ENCODE results near the gene SLC47A2.

SLC47A2 gene

DNA sequence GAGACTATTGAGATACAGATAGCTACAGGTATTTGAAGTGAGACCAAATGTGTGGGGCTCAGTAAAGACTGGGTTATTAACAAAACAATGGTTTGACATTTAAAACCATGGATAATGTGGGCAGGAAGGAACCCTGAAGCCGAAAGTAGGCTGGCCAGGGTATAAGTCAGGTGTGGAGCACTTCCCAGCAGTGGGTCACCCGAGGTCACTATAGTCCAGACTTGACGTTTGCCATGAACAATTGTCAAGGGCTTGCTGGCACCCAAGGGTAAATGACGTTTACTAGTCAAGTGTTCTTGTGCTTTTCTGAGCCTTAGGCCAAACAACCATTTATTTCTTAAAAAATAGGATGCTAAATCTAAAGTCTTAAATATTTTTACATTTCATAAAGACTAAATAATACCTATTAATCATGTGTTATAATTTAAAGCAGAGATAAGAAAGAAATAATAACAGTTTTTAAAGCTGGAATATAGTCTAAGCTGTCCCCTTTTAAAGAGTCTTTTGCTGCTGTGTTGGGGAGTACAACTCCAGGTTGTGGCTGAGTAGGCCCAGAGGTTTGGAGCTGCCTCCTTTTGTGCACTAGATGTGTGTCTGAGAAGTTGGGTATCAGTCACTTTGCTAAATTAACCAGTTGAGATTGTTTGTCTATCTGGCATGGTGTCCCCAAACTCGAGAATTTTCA lies 52.1 kb downstream of the SLC47A2 start:
- no peak for DNase-seq

GRCh38 chr17:19663097-19663496 lies 53.3 kb downstream of the SLC47A2 start:
- DNase-seq, result no peak

DNA sequence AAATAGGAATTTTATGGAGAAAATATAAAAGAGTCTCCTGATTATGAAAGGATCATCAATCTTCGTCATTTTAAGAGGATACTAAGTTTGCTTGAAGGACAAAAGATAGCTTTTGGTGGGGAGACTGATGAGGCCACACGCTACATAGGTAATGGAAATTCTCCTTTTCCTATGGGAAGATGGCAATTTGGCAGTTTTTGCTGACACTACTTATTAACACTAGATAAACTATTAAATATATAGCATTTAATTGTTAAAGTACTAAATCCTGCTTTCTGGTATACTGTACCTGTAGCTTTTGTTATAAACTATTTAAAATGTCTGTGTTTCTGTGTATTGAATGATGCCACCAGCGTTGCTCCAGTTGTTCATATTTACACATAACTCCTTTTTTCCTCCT lies 55.3 kb downstream of the SLC47A2 start:
- DNase-seq, result no peak

DNA sequence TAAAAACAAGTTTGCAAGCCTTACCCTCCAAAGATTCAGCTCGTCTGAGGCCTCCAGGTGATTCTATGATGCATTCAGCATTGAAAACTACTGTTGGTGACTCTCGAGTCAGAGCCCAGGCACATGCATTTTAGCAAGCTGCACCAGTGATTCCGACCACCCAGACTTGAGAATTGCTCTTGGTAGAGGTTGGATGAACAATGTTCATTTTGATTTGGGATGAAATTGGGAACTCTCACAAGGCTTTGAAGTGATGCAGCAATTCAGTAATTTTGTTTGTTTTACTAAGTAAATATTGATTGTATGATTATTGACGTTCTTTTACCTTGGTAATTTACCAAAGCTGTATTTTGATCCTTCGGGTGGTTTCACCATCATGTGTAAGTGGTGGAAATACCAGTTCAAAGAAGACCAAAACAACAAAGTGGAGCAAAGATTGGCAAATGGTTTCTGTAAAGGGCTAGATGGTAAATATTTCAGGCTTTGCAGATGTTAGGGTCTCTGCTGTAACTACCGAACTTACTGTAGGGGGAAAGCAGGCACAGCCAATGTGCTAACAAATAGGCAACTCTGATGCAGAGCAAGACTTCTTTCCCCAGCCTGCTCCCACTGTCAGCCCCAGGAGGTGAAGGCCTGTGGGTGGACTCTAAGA lies 56.0 kb downstream of the SLC47A2 start:
- no peak for DNase-seq

DNA sequence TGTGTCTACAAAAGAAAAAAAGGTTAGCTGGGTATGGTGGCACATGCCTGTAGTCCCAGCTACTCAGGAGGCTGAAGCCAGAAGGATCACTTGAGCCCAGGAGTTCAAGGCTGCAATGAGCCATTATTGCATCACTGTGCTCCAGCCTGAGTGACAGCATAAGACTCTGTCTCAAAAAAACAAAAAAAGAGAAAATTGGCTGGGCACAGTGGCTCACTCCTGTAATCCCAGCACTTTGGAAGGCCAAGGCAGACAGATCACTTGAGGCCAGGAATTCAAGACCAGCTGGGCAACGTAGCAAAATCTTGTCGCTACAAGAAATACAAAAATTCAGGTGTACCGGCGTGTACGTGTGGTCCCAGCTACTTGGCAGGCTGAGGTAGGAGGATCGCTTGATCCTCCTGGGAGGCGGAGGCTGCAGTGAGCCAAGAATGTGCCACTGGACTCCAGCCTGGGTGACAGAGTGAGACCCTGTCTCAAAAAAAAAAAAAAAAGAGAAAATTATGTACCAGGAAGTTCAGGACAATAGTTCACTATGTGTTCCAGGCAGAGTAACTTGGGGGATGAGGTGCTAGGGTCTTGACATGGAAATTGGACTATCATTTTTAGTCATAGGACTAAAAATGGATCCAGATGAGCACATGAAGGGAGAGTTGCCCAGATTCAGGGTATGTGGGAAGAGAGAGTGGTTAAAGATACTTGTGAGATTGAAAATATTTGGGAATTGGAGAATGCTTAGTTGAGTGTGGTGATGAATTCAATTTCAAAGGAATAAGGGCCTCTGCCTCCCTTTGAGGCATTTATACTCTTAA lies 56.8 kb downstream of the SLC47A2 start:
- DNase-seq, result no peak

DNA sequence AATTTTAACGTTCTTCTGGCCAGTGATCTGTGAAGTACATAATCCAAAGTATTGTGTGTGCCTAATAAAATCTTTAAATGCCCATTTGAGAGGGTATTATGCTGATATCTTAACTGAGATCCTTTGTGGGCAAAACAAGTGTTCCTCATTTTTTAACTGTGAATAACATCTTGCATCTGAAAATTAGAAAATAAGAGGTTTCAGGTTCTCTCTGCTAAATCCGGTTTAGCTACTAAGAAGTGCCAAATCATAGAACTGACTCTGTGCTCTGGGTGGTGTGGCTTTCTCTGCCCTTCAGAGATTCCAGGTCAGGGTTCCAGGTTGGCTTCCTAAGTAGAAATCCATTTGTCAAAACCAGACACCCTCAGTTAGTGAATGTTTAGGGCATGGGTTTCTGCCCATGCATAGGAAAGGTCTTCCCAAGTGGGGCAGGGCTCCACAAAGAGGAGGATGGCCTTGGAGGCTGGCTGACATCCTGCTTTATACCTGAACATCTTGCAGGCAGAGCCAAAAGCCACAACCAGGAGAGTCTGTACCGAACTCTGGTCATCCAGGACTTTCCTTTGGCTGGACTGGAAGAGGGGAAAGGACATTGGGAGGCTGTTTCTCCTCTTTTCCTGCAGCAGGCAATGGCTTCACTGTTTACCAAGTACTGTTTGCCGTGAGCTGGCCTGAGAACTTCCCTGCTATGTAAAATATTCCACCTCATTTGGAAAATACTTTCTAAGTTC lies 59.4 kb downstream of the SLC47A2 start:
- DNase-seq, result no peak

- no peak for DNase-seq
Measured at GRCh38 chr17:19656336-19656735, 60.0 kb downstream of the SLC47A2 start.

DNA sequence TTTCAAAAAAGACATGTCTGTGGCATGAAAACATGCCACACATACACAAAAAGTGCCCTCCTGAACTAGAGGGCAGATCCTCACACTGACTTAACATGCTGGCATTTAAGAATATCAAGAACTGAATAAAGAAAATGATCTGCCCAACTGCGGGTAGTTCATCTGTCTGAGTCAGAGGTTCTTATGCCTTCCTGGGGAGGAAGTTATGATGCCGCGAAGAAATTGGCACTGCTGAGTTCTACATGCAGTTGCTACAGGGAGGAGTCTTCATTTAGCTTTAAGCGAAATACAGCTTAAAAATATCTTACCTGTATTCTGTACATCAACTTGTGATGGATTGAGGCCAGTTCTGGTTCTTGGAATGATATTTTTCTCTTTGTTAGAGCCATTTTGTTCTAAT lies 61.5 kb downstream of the SLC47A2 start:
- DNase-seq, result no peak

- DNase-seq, result no peak
Measured at GRCh38 chr17:19654342-19654886, 62.0 kb downstream of the SLC47A2 start.

GRCh38 chr17:19652595-19652994 lies 63.8 kb downstream of the SLC47A2 start:
- no peak for DNase-seq

DNA sequence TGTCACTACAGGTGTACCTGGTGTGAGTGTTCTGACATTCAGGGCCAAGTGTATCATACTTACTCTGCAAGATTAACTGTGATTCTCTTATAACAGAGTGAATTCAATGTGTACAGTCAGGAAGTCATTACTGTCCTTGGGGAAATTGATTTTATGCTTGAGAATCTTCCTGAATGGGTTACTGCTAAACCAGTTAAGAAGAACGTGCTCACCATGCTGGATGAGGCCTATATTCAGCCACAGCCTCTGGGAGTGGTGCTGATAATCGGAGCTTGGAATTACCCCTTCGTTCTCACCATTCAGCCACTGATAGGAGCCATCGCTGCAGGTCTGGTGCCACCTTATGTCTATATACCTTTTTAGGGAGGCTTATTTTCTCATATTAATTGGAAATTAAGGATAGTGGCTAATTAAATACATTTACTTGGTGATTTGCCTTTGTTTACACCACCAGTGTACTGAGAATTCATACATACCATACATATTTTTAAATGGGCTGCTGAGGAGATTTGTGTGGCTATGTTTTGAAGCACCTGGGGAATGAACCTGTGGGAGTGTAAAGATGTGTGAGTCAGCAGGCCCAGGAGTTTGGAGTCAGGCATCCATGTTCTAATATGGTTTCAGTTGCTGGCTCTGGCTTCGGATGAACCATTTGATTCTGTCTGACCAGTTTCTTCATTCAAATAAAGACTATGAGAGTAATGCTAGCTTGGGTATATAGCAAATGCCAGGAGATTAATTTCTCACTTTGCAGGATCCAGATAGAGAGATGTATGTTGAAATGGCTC lies 64.7 kb downstream of the SLC47A2 start:
- no peak for DNase-seq

GRCh38 chr17:19650826-19651225 lies 65.6 kb downstream of the SLC47A2 start:
- no peak for DNase-seq

DNA sequence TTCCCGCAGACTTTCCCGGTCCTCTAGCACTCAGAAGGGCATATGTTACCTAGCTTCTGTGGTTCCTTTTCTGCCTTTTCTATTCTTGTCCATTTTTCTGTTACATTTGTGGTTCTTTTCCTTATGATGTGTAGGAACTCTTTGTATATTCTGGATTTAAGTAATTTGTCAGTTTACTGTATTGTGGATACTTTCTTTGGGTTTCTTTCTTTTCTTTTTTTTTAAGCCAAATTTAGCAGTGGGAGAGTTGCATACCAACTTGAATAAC lies 67.2 kb downstream of the SLC47A2 start:
- DNase-seq, result no peak

GRCh38 chr17:19648475-19649273 lies 67.7 kb downstream of the SLC47A2 start, which contains the start of gene ALDH3A2:
Gene ALDH3A2, plus strand, starts transcription at chr17:19648751. Its CDS starts 221 bp downstream, at chr17:19648972.
- DNase-seq, result peak; percentile 98

GRCh38 chr17:19647697-19648474 lies 68.5 kb downstream of the SLC47A2 start:
- peak; percentile 71 for DNase-seq

DNA sequence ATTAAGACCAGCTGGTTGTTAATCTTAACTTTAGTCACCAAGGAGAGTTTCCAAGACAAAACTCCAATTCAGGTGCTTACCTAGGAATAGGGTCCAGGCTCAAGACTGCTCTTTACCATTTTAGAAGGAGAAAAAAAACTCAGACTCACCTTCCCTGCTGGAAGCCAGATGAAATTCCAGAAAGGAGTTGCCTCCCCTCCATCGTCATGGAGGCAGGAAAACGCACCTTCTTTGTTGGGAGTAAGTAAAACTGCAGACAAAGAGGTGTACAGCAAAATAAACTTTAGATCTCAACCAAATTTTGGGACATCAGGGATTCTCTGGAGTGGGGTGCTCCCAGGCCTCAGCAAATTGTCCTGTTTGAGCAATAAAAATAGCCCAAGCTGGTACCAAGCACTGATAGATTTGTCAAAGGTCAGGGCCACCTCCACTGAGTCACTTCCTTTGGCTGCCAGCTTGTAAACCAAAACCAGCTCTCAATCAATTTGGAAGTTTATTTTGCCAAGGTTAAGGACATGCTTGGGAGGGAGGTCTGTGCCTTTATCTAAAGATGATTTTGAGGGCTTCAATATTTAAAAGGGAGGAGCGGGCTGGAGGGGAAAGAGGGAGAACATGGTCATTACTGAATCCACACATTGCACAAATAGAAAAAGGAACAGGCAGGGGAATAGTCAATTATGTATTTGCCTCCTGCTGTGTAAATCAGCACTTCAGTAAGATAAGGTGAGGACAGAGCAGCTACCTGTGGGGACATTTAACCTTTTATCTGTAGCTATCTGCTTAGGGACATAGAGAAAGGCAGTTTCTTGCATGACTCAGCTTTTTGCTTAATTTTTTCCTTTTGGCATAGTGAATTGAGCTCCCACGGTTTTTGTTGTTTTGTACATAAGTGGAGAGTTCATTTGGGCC lies 69.3 kb downstream of the SLC47A2 start:
- DNase-seq, result no peak

- no peak for DNase-seq
Measured at GRCh38 chr17:19645734-19646201, 70.6 kb downstream of the SLC47A2 start.

GRCh38 chr17:19644493-19645210 lies 71.7 kb downstream of the SLC47A2 start:
- DNase-seq, result no peak
